ENCODE measurements around the gene YJU2. TPM values are rescaled to one million over a fixed set of nuclear protein-coding genes. Genes with fewer than 3 reads are reported as not detected.

YJU2 gene
- total and polyA plus RNA-seq, 2 of the 8 experiments (the other 6 are each of a cell fraction or from before 2014, with no cell fraction given): 26.8 to 27.7 TPM

- TF ChIP-seq, protein P1, sequence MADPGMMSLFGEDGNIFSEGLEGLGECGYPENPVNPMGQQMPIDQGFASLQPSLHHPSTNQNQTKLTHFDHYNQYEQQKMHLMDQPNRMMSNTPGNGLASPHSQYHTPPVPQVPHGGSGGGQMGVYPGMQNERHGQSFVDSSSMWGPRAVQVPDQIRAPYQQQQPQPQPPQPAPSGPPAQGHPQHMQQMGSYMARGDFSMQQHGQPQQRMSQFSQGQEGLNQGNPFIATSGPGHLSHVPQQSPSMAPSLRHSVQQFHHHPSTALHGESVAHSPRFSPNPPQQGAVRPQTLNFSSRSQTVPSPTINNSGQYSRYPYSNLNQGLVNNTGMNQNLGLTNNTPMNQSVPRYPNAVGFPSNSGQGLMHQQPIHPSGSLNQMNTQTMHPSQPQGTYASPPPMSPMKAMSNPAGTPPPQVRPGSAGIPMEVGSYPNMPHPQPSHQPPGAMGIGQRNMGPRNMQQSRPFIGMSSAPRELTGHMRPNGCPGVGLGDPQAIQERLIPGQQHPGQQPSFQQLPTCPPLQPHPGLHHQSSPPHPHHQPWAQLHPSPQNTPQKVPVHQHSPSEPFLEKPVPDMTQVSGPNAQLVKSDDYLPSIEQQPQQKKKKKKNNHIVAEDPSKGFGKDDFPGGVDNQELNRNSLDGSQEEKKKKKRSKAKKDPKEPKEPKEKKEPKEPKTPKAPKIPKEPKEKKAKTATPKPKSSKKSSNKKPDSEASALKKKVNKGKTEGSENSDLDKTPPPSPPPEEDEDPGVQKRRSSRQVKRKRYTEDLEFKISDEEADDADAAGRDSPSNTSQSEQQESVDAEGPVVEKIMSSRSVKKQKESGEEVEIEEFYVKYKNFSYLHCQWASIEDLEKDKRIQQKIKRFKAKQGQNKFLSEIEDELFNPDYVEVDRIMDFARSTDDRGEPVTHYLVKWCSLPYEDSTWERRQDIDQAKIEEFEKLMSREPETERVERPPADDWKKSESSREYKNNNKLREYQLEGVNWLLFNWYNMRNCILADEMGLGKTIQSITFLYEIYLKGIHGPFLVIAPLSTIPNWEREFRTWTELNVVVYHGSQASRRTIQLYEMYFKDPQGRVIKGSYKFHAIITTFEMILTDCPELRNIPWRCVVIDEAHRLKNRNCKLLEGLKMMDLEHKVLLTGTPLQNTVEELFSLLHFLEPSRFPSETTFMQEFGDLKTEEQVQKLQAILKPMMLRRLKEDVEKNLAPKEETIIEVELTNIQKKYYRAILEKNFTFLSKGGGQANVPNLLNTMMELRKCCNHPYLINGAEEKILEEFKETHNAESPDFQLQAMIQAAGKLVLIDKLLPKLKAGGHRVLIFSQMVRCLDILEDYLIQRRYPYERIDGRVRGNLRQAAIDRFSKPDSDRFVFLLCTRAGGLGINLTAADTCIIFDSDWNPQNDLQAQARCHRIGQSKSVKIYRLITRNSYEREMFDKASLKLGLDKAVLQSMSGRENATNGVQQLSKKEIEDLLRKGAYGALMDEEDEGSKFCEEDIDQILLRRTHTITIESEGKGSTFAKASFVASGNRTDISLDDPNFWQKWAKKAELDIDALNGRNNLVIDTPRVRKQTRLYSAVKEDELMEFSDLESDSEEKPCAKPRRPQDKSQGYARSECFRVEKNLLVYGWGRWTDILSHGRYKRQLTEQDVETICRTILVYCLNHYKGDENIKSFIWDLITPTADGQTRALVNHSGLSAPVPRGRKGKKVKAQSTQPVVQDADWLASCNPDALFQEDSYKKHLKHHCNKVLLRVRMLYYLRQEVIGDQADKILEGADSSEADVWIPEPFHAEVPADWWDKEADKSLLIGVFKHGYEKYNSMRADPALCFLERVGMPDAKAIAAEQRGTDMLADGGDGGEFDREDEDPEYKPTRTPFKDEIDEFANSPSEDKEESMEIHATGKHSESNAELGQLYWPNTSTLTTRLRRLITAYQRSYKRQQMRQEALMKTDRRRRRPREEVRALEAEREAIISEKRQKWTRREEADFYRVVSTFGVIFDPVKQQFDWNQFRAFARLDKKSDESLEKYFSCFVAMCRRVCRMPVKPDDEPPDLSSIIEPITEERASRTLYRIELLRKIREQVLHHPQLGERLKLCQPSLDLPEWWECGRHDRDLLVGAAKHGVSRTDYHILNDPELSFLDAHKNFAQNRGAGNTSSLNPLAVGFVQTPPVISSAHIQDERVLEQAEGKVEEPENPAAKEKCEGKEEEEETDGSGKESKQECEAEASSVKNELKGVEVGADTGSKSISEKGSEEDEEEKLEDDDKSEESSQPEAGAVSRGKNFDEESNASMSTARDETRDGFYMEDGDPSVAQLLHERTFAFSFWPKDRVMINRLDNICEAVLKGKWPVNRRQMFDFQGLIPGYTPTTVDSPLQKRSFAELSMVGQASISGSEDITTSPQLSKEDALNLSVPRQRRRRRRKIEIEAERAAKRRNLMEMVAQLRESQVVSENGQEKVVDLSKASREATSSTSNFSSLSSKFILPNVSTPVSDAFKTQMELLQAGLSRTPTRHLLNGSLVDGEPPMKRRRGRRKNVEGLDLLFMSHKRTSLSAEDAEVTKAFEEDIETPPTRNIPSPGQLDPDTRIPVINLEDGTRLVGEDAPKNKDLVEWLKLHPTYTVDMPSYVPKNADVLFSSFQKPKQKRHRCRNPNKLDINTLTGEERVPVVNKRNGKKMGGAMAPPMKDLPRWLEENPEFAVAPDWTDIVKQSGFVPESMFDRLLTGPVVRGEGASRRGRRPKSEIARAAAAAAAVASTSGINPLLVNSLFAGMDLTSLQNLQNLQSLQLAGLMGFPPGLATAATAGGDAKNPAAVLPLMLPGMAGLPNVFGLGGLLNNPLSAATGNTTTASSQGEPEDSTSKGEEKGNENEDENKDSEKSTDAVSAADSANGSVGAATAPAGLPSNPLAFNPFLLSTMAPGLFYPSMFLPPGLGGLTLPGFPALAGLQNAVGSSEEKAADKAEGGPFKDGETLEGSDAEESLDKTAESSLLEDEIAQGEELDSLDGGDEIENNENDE (IDR thresholded peaks at IDR 0.05; ENCODE audit: insufficient replicate concordance, low read length): no peak
Measured at GRCh38 chr19:4257025-4257424, 10.1 kb downstream of the YJU2 start (continued).
